T47D (cell line): ENCODE measurements around the gene MYLK2.
"Not testable (repeated sequence)": the region's sequence is repeated elsewhere in the genome, so short reads cannot be mapped to it uniquely, and the experiment has no call there.

ENCODE experiments used
- DNase-seq, 2 experiments: peaks; one replicate each; pipeline versions ENCODE4 v3.0.0 to v3.0.0-alpha.2; 2011 to 2012; ENCODE audit warnings: low read depth in 1 of 2, low spot score in 1 of 2
- JUND ChIP-seq: IDR thresholded peaks from 2 replicates; pipeline ENCODE4 v1.6.1; 2012; ENCODE audit warnings: low read depth
- in situ Hi-C: cut with HindIII; loops from 2 replicates; pipeline ENCODE4 v1.10.0; 2016; ENCODE audit warnings: low sequenced_read_pairs, low pct_unique_long_range_greater_than_20kb

Gene MYLK2

DNA sequence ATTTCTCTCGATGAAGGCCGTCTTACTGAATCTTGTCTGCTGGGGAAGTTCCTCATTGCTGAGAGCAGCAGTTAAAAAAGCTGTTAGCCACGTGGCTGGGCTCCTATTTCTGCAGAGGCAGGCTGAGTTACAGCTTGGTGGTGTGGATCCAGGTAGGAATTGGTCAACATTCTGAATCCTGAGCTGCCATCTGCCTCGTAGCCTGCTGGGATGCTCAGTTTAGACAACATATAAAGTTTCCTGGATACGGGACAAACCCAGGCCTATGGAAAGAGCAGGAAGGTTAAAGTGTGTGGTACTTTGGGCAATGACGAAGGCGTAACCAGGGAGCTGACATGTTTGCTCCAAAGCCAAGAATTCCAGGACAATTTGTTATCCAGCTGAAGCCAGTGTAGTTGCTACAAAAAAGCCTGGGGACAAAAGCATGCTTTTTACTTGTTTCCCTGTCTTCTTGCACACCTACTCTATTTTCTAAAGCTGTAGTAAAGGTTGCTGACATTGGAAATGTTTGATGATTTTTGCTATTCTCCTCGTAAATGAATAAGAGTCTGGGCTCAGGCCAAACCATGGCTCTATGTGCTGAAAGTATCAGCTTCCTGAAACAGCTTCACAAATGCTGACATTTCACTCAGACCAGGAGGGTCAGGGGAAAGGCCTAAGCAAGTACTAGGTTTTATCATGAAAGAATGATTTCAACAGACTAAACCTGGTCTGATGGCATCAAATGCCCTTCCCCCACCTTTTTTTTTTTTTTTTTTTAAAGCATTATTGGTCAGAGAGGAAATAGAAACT lies 12.4 kb upstream of the MYLK2 start:
- DNase-seq, result no peak
- in situ Hi-C loops, result no loop called here
- no peak for TF ChIP-seq JUND

DNA sequence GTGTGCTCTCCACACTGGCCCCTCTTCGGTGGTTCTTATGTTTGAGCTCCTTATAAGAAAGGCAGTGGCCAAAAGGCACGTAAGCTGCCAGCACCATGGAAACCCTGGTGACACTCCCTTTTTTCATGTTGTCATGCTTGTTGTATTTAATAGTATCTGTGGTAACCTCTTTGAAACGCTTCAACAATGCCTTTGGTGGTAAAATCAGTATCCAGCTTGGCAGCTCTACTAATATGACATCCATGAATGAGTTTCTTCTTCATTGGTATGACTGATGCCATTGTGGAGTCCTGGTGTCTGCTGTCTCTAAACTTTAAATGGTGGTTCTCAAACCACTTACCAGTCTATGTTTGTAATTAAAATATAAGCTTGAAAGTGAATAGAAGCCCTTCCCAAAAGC lies 10.7 kb upstream of the MYLK2 start:
- no peak for DNase-seq
- TF ChIP-seq JUND, result no peak
- in situ Hi-C loops, result no loop called here

DNA sequence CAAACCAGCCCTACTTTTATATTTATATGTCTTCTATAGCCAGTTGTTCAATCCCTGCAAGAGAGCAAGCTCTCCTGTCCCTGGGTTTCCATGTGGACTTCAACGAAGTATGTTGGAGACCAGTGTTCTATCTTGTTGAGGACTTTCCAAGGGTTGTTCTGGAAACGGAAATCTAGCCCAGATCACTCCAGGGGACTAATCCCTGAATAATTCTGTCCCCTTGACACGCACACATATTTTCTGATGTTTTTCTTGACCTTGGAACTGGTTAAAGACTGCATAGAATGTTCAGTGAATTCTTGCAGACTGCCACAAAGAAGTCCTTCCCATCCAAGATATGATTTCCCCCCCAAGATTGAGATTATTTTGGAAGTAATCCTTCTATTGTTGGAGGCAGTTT lies 9.5 kb upstream of the MYLK2 start:
- no peak for DNase-seq
- TF ChIP-seq JUND, result no peak
- in situ Hi-C loops, result no loop called here

- in situ Hi-C loops, result no loop called here
- no peak for DNase-seq
- TF ChIP-seq JUND, result no peak
Measured at GRCh38 chr20:31811198-31811597, 8.0 kb upstream of the MYLK2 start.

- in situ Hi-C loops, result no loop called here
- no peak for TF ChIP-seq JUND
- DNase-seq, result no peak
Measured at GRCh38 chr20:31811796-31812728, 7.1 kb upstream of the MYLK2 start.

DNA sequence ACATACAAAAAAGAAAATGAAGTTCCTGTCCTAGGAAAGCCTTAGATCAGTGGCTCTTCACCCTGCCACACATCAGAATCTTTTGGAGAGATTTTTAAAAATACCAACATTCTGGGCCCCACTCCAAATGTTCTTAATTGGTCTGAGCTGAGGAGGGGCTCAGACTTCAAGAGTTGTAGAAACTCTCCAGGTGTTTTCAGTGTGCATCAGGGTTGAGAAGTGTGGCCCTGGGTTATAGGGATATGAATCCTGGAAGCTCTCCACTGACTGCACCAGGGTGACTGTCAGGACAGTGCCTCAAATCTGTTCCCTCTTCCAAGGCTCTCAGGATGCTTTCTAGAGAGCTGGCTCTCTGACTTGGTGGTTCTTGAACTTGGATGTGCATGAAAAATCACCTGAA lies 5.5 kb upstream of the MYLK2 start:
- TF ChIP-seq JUND, result no peak
- no peak for DNase-seq
- in situ Hi-C loops, result no loop called here

GRCh38 chr20:31814142-31814541 lies 5.0 kb upstream of the MYLK2 start:
- in situ Hi-C loops, DNase-seq: not testable (repeated sequence)

DNA sequence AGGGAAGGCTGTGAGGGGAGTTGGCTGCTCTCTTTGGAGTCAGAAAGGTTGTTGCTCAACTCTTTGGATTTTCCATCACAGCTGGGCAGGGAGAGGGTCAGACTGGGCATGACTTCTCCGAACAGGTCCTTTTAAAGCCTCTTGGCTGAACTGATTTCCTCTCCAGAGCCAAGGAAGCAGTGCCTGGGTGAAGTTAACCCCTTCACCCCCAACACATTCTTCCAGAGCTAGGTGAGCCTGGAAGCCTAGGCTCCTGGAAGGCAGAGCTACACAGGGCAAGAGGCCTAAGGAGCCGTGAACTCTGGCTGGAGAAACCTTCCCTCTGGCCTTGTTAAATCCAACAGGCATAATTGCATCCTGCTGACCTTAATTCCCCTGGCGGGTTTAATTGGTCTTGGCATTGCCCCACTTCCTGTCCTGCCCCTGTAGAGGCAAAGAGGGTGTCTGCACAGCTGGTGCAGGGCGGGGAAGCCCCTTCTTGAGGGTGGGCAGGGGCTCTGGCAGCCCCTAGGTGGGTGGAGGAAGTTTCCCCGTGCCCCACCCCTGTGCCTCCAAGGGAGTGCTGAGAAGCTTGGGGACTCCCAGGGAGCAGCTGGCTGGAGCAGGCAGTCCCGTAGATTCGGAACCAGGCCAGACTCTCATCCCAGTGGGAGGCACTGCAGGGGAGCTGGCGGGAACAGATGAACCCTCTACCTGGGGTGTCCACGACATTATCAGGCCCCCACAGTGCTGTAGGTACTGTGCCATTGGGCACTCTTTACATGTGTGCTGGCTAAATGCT lies 3.6 kb upstream of the MYLK2 start:
- TF ChIP-seq JUND, result no peak
- in situ Hi-C loops, result no loop called here

DNA sequence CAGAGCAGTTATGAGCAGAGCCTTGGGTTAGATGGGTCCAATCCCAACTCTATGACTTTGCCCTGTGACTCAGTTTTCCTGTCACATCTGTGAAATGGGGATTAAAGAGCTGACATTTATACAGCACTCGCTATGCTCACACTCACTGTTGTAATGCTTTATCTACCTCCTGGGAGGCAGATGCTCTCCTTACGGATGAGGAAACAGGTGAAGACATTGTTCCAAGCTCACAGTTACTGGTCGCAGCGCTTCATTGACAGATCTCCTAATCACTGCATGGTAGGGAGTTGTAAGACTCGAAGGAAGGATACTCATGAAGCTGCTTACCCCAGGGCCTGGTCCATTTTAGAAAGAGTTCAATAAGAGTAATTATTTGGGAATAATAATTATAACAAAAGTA lies 2.9 kb upstream of the MYLK2 start:
- no peak for TF ChIP-seq JUND
- in situ Hi-C loops, result no loop called here
- no peak for DNase-seq

More for the DNA sequence above, 3.6 kb upstream of the MYLK2 start:
- no peak for DNase-seq

DNA sequence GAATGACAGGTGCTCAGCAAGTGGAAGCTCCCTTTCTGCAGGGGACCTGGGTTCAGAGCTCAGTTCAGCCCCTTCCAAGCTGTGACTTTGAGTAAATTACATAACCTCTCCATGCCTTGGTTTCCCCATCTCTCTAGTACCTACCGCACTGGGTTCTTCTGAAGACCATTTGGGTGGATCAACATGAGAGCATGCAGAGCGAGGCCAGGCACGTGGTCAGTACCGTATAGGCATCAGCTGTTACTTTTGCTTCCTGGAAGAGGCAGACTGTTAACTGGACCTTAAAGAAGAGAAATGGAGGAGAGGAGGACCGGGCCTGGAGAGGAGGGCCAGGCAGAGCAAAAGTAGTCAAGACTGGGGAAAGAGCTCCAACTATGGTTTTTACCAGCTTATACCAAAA lies 1.7 kb upstream of the MYLK2 start:
- no peak for TF ChIP-seq JUND
- in situ Hi-C loops, result no loop called here
- DNase-seq, result no peak

DNA sequence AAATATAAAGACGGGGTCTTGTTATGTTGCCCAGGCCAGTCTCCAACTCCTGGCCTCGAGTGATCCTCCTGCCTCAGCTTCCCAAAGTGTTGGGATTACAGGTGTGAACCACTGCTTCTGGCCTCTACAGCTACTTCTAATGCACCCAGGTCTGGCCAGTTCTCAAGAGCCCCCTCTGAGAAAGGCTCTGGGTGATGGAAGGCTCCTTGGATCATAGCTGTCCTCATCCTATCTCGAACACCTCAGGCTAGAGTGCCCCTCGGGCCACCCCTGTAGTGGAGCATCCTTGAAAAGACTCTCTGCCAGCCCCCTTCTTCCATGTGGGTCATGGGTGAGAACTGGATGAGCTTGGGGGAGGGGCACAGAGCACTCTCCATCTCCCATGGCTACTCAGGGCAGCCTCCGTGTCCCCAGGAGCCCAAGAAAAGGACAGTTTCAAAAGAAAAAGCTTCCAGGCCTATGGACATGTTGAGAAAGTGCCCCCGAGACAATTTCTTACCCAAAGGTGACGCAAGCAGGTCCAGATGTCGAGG lies 714 bp upstream of the MYLK2 start:
- no peak for DNase-seq
- no peak for TF ChIP-seq JUND
- in situ Hi-C loops, result no loop called here

DNA sequence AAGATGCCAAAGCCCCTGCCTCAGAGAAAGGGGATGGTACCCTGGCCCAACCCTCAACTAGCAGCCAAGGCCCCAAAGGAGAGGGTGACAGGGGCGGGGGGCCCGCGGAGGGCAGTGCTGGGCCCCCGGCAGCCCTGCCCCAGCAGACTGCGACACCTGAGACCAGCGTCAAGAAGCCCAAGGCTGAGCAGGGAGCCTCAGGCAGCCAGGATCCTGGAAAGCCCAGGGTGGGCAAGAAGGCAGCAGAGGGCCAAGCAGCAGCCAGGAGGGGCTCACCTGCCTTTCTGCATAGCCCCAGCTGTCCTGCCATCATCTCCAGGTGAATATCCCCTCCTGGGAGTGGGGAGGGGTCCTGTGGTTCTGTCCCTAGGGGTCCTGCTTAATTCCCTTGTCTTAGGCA lies 1.1 kb downstream of the MYLK2 start:
- no peak for DNase-seq
- in situ Hi-C loops, result no loop called here
- TF ChIP-seq JUND, result no peak
